HCT116 (cell line): ENCODE data around the gene GALNT17. TPM values are rescaled to one million over a fixed set of nuclear protein-coding genes. Genes with fewer than 3 reads are reported as not detected.

Source experiments
- ATAC-seq: fragments of 200-7000 bp; cut with Tn5 transposase; 2 replicates; pipeline ENCODE4 v1.9.1; 2020; ENCODE audit warnings: mild to moderate bottlenecking, moderate library complexity
- BruUV-seq: library from RNA; stranded (reverse); fragments of 400-500 nt; replicated peaks from 2 replicates; lab custom pipeline; 2021; lab: Mats Ljungman, UMichigan
- CTCF ChIA-PET: fragments of 300-600 bp; sonication (Branson Sonifier 250); formaldehyde crosslinking; loops from one replicate; lab custom pipeline; 2021; ENCODE audit warnings: antibody characterized with exemption; lab: Charles Lee
- POLR2A ChIA-PET: fragments of 300-600, 350-600 bp; sonication (Branson Sonifier 250); formaldehyde crosslinking; loops from one replicate; lab custom pipeline; 2021; ENCODE audit warnings: antibody characterized with exemption; lab: Charles Lee
- RAD21 ChIA-PET, 2 experiments: fragments of 300-600 bp; sonication (Branson Sonifier 250); formaldehyde crosslinking; loops; one replicate each; lab custom pipeline; 2023; ENCODE audit warnings: low total read pairs in 2 of 2; ENCODE audit not compliant: uncharacterized antibody in 2 of 2, unreplicated experiment in 2 of 2, low non-redundant PET in 1 of 2; lab: Charles Lee
- DNase-seq: peaks from one replicate; pipeline ENCODE4 v3.0.0-alpha.2; 2010; ENCODE audit warnings: low read depth, low spot score
- H2AFZ ChIP-seq: fragments of 200-600 bp; shearing (Covaris generic), sonication (generic); 2 replicates; pipeline ENCODE4 v1.6.1; 2017; ENCODE audit warnings: low read depth, mixed run types, mixed read lengths, antibody characterized with exemption, low read length; ENCODE audit not compliant: poor library complexity, severe bottlenecking
- H3K27ac ChIP-seq: 2 replicates; pipeline ENCODE4 v1.5.1; 2012; ENCODE audit warnings: low read depth, low read length
- H3K27me3 ChIP-seq: fragments of 200-600 bp; sonication (generic); 2 replicates; pipeline ENCODE4 v1.6.1; 2016; ENCODE audit warnings: mixed run types, low read length, mixed read lengths; ENCODE audit not compliant: insufficient read depth
- H3K36me3 ChIP-seq, 2 experiments: fragments of 200-500 bp in 1 of 2; fragments of 200-600 bp in 1 of 2; sonication (Bioruptor generic) in 1 of 2; sonication (generic) in 1 of 2; 2 replicates each; pipeline versions ENCODE4 v1.5.1 to v1.6.1; 2014 to 2016; ENCODE audit warnings: low read length in 2 of 2, inconsistent platforms in 1 of 2, mixed read lengths in 1 of 2, mixed run types in 1 of 2; ENCODE audit not compliant: insufficient read depth in 2 of 2, control insufficient read depth in 1 of 2
- H3K4me1 ChIP-seq, 2 experiments: fragments of 200-600 bp in 1 of 2; sonication (generic) in 1 of 2; 2 replicates each; pipeline versions ENCODE4 v1.5.1 to v1.6.1; 2012 to 2017; ENCODE audit warnings: low read length in 2 of 2, inconsistent platforms in 1 of 2, mild to moderate bottlenecking in 1 of 2, mixed read lengths in 1 of 2, mixed run types in 1 of 2, moderate library complexity in 1 of 2; ENCODE audit not compliant: insufficient read depth in 2 of 2, control insufficient read depth in 1 of 2
- H3K4me2 ChIP-seq: fragments of 200-600 bp; sonication (generic); 2 replicates; pipeline ENCODE4 v1.6.1; 2017; ENCODE audit warnings: mixed run types, low read length, mixed read lengths
- H3K4me3 ChIP-seq, 2 experiments: fragments of 200-600 bp in 1 of 2; sonication (generic) in 1 of 2; replicated peaks in 1 of 2; 2 replicates each; pipeline ENCODE4 v1.5.1; 2011 to 2016; ENCODE audit warnings: low read length in 2 of 2, control low read depth in 1 of 2, low read depth in 1 of 2, mild to moderate bottlenecking in 1 of 2, mixed read lengths in 1 of 2, mixed run types in 1 of 2
- H3K79me2 ChIP-seq: fragments of 200-600 bp; sonication (generic); 2 replicates; pipeline ENCODE4 v1.6.1; 2017; ENCODE audit warnings: mild to moderate bottlenecking, mixed run types, low read length, moderate library complexity, mixed read lengths; ENCODE audit not compliant: insufficient read depth
- H3K9ac ChIP-seq: fragments of 200-600 bp; sonication (generic); 2 replicates; pipeline ENCODE4 v1.6.1; 2016; ENCODE audit warnings: low read length, mixed read lengths
- H3K9me2 ChIP-seq: fragments of 200-600 bp; sonication (generic), shearing (Covaris generic); 2 replicates; pipeline ENCODE4 v1.6.1; 2017; ENCODE audit warnings: mixed run types, mild to moderate bottlenecking, moderate library complexity; ENCODE audit not compliant: insufficient read depth
- H3K9me3 ChIP-seq, 2 experiments: fragments of 200-500 bp in 1 of 2; fragments of 200-600 bp in 1 of 2; sonication (Bioruptor generic) in 1 of 2; sonication (generic) in 1 of 2; 2 replicates each; pipeline ENCODE4 v1.6.1; 2014 to 2017; ENCODE audit warnings: low read length in 2 of 2, mixed read lengths in 2 of 2, inconsistent platforms in 1 of 2, low read depth in 1 of 2, mild to moderate bottlenecking in 1 of 2, mixed run types in 1 of 2, moderate library complexity in 1 of 2; ENCODE audit not compliant: control insufficient read depth in 1 of 2, insufficient read depth in 1 of 2
- H4K20me1 ChIP-seq: fragments of 200-600 bp; sonication (generic), shearing (Covaris generic); 2 replicates; pipeline ENCODE4 v1.6.1; 2017; ENCODE audit warnings: mixed run types, mild to moderate bottlenecking, moderate library complexity; ENCODE audit not compliant: insufficient read depth
- CBX3 ChIP-seq: IDR thresholded peaks from 2 replicates; pipeline ENCODE4 v1.6.1; 2012; ENCODE audit warnings: low read depth
- EZH2 ChIP-seq: fragments of 200-600 bp; sonication (generic); IDR thresholded peaks from 2 replicates; pipeline ENCODE4 v1.6.1; 2017; ENCODE audit warnings: antibody characterized with exemption, mixed run types
- EZH2phosphoT487 ChIP-seq: fragments of 200-600 bp; IDR thresholded peaks from 2 replicates; pipeline ENCODE4 v1.6.1; 2018; ENCODE audit warnings: antibody characterized with exemption, borderline replicate concordance
- POLR2A ChIP-seq: IDR thresholded peaks from 2 replicates; pipeline ENCODE4 v1.7.0; 2011; ENCODE audit warnings: borderline replicate concordance; ENCODE audit not compliant: insufficient read depth, insufficient read length; ENCODE audit errors: extremely low read depth
- POLR2AphosphoS5 ChIP-seq: IDR thresholded peaks from 2 replicates; pipeline ENCODE4 v1.6.1; 2011; ENCODE audit warnings: mild to moderate bottlenecking, low read depth, low read length, moderate library complexity
- RAD21 ChIP-seq: IDR thresholded peaks from 2 replicates; pipeline ENCODE4 v1.6.1; 2012; ENCODE audit warnings: low read depth, mild to moderate bottlenecking
- SRF ChIP-seq: IDR thresholded peaks from 2 replicates; pipeline ENCODE4 v1.6.1; 2012; ENCODE audit warnings: low read depth
- TCF7L2 ChIP-seq: IDR thresholded peaks from 2 replicates; pipeline ENCODE4 v1.7.0; 2011; ENCODE audit warnings: borderline replicate concordance, inconsistent platforms; ENCODE audit not compliant: insufficient read depth, insufficient read length; ENCODE audit errors: extremely low read depth
- ZBTB33 ChIP-seq: IDR thresholded peaks from 2 replicates; pipeline ENCODE4 v1.6.1; 2011; ENCODE audit warnings: mild to moderate bottlenecking, low read length, moderate library complexity; ENCODE audit not compliant: insufficient replicate concordance; ENCODE audit errors: extremely low read depth
- ZFX ChIP-seq: fragments of 450-650 bp; IDR thresholded peaks from 2 replicates; pipeline ENCODE4 v1.6.1; 2017
- ZNF274 ChIP-seq: fragments of 200-500 bp; sonication (Bioruptor generic); IDR thresholded peaks from 2 replicates; pipeline ENCODE4 v1.6.1; 2014; ENCODE audit warnings: mild to moderate bottlenecking, low read depth, low read length, inconsistent platforms
- intact Hi-C: fragments of 100-400 bp; cut with micrococcal nuclease; formaldehyde crosslinking; loops from 2 replicates; pipeline ENCODE4 v1.10.0; 2022
- total RNA-seq: library from RNA; stranded (reverse); gene quantifications from one replicate; pipeline ENCODE4 v1.2.1, GENCODE V29; 2021; ENCODE audit not compliant: unreplicated experiment

GALNT17 gene
- total RNA-seq, 1 experiment from 2014 or later: not detected

DNA sequence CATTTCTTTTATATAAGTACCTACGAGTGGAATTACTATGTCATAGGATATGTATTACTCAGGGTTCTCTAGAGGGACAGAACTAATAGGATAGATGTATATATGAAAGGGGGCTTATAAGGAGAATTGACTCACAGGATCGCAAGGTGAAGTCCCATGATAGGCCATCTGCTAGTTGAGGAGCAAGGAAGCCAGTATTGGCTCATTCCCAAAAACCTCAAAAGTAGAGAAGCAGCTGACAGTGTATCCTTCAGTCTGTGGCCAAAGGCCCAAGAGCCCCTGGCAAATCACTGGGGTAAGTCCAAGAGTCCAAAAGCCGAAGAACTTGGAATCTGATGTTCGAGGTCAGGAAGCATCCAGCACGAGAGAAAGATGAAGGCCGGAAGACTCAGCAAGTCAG lies 59.8 kb downstream of the GALNT17 start:
- no peak for ATAC-seq
- H3K27ac ChIP-seq: no peak overlapping the region
- CTCF ChIA-PET: no interaction called here
- H4K20me1 ChIP-seq: no peaks in the 10 kb centered on the region
- H3K9ac ChIP-seq: no peak overlapping the region
- H3K4me3 ChIP-seq: no peak overlapping the region
- RAD21 ChIA-PET: no interaction called here
- no peak for DNase-seq
- H3K27me3 ChIP-seq: no peaks in the 10 kb centered on the region
- no peaks in the 10 kb centered on the region for H3K9me2 ChIP-seq
- no peak overlapping the region for H2AFZ ChIP-seq
- POLR2A ChIA-PET: no interaction called here
- H3K4me2 ChIP-seq: no peak overlapping the region
- H3K79me2 ChIP-seq: no peaks in the 10 kb centered on the region
- no TSS peak for BruUV-seq
- no peaks in the 10 kb centered on the region for H3K4me1 ChIP-seq
- TF ChIP-seq CBX3: no peak
- no peak for TF ChIP-seq POLR2A
- no peak for TF ChIP-seq SRF
- TF ChIP-seq ZNF274: no peak
- TF ChIP-seq RAD21: no peak
- TF ChIP-seq POLR2AphosphoS5: no peak
- no peak for TF ChIP-seq ZBTB33
- TF ChIP-seq EZH2: no peak
- no peak for TF ChIP-seq TCF7L2
- no peak for TF ChIP-seq ZFX
- TF ChIP-seq EZH2phosphoT487: no peak
- TF ChIP-seq, all 23 proteins: peak for 0
- intact Hi-C loops: no loop called here
- H3K36me3 ChIP-seq: no peaks in the 10 kb centered on the region
- H3K9me3 ChIP-seq: peaks cover 0 to 11% of the 10 kb centered on the region in 2 experiments; a peak in 2 of 4 replicates
